ENCODE data around the gene EXOC4.

DNA sequence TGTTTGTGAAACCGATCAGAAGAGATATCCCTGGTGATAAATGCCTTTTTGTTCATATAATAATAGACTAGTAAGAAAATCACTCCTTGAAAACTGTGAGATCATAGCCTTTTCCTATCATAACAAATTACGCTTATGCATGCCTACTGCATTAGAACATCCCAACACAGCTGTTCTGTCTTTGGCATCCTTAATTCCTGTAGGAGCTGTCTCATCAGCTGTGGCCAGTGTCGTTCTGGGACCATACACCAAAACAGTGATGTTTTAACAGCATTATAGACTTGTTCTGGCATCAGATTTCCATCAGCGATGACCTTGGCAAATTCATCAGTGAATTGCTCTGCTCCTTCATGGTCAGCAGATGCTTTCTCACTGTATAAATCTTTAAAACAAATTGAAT is 450.7 kb downstream of the EXOC4 start:
- TF ChIP-seq EP300 (IDR thresholded peaks at IDR 0.05) (no peak), POLR2A (IDR thresholded peaks at IDR 0.05) (no peak)
- TF ChIP-seq, protein P1, sequence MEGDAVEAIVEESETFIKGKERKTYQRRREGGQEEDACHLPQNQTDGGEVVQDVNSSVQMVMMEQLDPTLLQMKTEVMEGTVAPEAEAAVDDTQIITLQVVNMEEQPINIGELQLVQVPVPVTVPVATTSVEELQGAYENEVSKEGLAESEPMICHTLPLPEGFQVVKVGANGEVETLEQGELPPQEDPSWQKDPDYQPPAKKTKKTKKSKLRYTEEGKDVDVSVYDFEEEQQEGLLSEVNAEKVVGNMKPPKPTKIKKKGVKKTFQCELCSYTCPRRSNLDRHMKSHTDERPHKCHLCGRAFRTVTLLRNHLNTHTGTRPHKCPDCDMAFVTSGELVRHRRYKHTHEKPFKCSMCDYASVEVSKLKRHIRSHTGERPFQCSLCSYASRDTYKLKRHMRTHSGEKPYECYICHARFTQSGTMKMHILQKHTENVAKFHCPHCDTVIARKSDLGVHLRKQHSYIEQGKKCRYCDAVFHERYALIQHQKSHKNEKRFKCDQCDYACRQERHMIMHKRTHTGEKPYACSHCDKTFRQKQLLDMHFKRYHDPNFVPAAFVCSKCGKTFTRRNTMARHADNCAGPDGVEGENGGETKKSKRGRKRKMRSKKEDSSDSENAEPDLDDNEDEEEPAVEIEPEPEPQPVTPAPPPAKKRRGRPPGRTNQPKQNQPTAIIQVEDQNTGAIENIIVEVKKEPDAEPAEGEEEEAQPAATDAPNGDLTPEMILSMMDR (IDR thresholded peaks at IDR 0.05), result no peak

Data from sigmoid colon (tissue), 4 donors.